ENCODE results near the gene ATP8A2.
"Not testable (repeated sequence)": the region's sequence is repeated elsewhere in the genome, so short reads cannot be mapped to it uniquely, and the experiment has no call there.

ATP8A2 gene

DNA sequence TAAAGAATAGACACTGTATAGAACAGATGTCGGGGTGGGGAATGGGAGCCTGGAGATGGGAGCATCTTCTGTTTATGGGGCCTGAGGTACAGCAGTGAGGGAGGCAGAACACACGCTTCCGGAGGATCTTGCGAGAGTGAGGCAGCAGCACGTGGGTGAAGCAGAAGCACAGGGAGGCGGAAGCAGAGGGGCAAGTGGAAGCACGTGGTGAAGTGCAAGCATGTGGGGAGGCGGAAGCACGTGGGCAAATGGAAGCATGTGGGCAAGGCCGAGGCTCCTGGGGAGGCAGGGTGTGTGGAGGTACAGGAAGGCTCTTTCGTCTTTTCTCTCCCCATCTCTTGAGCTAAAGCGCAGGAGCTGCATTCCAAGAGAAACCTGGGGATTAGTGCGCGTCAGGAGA, 198.4 kb downstream of the ATP8A2 start:
- DNase-seq, result no peak

DNA sequence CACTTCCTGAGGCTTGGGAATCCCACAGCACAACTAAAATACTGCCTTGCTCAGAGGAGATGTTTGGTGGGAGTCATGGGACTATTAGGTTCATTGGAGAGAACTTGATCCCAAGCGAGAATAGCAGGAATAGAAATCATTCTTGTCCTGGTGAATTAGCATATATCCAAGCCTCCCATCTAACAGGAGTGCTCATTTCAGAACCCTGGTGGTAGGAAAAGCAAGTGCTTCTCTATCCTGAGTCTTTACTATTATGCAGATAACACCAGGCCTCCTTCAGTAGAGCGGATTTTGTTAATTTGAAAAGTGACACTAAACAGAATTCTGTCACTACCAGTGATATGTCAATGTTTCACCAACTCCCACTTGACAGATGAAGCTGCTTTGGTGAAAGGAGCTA, 199.5 kb downstream of the ATP8A2 start:
- DNase-seq, result no peak

DNA sequence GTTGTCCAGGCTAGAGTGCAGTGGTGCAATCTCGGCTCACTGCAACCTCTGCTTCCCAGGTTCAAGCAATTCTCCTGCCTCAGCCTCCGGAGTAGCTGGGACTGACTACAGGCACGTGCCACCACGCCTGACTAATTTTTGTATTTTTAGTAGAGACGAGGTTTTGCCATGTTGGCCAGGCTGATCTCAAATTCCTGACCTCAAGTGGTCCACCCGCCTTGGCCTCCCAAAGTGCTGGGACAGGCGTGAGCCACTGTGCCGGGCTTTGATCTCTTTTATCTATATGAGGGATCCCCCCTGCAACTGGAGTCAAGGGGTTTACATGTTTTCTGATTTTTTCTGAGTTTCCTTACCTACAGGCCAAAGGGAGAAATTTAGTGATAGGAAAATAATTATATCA, 200.4 kb downstream of the ATP8A2 start:
- not testable (repeated sequence) for DNase-seq

DNA sequence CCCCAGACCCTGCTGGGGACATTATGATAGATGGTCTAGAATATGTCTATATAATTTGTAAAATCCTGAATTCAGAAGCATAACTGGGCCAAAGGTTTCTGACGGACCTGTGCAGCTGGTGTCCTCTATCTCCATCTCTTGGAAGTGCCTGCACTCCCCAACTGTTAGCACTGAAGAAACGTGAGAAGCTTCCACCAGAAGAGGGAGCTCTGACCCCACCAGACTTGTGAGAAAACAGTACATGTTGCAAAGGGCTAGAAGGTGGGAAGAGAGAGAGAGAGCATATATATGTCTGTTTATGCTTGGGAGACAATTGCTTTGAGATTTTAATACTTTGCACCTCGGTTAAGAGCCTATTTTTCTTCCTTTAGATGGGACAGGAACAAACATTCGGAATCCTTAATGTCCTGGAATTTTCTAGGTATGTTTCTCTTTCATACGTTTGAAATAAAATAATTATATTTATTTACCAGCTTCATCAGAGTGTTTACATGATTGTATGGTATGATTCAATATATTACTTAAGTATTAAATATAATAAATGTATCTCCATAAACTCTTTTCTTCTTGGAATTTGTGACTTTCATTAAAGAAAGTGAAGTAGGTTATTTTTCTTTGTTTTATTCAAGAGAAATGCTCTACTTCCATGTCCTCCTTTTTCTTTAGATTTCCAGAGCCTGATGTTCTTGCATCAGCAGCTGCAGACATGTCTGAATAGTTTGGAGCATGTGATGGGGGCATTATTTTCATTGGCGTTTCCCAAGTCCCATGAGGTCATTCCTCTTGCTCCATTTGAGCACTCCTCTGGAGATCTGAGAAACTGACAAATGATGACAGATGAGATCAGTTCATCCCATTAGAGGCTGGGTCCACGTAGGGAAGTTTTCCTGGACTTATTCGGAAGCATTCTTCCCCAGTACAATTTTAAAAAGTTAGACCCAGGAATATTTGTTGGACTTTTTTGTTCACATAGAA, 202.9 kb downstream of the ATP8A2 start:
- peak; percentile 79 for DNase-seq

DNA sequence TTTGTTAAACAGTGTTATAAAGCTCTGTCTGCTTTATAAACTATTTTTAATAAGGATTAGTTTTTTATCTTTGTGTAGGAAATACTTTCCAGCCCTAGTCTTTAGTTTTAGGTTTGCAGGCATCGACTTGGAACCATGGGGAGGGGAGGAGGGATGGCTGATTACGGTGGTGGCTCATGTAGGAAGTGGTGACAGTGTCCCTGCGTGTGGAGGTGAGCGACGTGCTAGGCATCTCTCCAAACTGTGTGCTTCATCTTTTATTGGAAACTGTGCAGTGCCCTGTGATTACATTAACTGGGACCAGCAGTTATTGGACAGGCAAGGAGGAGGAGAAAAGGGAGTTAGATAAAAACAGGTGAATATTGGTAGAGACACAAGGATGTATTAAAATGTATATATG, 203.8 kb downstream of the ATP8A2 start:
- no peak for DNase-seq

DNA sequence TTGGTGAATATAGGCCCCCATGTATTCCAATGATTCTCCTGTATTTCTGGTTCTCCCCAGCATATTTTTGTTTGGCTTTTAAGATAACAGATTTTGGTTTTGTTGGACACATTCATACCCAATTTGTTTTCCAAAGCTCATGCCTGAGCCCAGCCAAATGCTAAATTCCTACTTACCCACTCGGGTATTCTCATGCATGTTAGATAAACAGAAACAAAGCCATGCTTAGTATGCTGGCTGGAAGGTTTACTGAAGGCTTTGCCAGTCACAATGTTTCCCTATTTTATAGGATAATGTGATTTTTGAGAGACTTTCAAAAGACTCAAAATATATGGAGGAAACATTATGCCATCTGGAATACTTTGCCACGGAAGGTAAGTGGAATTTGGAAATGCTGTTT, 206.8 kb downstream of the ATP8A2 start:
- DNase-seq, result no peak

DNA sequence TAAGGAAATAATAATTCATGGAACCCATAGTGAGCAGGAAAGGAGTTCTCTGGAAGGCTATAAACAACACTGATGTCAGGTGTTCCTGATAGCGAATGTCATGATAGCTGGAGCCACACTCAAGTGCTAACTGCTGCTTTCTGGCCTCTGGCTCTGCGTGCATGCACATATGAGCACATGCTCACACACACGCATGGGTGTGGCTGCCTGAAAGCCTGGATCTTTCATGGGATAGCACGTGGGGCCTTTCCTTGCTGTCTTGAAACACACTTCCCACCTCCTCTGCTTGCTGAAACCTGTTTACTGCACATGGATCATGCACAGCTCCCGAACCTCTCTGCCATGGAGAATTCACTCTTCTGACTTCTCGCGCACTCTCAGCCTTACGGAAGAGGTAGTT, 207.4 kb downstream of the ATP8A2 start:
- DNase-seq, result no peak

DNA sequence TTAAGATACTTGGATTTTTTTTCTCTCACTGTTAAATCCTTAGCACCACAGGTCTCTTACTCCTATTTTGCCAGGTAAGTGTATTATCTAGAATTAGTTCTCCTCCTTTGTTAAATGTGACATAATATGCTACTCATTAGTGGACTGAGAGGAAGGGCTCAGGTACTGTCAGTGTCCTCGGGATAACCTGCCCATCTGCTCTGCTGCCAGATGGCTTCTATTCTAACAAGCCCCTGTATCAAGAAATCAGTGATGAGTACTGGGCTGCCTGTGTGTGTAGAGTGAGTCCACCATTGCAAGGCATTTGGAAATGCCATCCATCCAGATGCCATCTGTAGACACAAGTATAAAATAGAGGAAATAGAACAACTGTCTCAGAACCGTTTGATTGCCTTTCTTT, 209.6 kb downstream of the ATP8A2 start:
- DNase-seq, result no peak

DNA sequence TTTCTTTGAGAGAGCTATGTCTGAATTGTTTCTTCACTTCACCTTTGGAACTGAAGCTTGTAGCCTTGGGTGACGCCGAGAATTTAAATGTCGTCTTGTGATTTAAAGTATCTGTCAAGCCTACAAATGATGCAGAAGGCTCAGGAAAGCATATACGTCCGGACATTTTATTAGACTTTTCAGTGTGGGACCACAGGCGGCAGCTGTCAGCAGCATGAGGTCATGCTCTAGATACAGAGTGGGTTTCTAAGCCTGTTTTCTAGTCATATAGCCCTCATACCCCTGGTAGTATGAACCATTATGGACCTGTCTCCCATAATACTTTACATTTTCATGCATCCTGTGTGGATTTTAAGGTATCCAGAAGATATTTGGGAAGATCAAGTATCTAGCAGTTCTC, 212.3 kb downstream of the ATP8A2 start:
- DNase-seq, result no peak

DNA sequence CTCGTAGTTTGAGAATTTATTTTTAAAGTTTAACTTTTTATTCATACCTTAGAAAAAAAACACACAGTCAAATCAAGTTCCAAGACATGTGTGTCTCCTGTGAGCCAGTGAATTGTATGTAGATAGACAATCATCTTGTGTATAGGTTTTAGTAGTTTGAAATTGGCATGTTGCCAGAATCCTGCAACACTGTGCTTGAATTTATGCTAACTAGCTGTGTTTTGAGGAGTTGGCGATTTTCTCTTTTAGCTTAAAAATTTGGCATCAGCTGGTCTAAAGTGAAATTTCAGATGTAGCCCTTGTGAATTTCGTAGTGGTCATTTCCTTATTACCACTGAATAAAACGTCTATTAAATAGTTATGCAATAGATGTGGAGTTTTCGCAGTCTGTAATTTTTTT, 213.2 kb downstream of the ATP8A2 start:
- DNase-seq, result no peak

DNA sequence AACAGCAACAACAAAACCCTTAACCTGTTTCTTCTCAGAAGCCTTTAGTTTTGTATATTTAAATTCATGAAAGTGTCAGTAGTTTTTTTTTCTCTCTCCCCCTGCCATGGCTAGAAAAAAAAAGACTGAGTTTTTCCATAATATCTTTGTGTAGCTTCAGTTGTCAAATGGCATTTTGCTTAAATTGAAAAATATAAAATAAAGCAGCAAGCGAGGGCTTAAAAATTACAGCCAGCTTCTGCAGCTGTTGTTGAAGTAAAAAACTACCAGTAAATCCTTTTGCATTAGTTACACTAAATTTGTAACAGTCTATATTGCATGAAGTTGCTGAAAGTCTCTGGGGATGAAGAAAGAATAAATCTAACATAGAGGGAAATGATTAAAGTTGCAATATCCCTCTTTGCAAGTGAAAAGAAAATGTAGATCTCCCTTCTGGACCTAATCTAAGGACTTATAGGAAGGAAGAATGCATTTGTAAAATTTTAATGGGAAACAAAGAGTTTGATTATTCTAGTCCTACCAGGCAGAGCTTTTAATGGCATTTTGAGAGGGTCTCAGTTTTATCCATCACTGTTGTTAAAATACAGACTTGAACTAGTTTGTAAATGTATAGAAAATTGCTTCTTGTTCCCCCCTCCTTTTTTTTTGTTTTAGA, 215.7 kb downstream of the ATP8A2 start:
- no peak for DNase-seq

DNA sequence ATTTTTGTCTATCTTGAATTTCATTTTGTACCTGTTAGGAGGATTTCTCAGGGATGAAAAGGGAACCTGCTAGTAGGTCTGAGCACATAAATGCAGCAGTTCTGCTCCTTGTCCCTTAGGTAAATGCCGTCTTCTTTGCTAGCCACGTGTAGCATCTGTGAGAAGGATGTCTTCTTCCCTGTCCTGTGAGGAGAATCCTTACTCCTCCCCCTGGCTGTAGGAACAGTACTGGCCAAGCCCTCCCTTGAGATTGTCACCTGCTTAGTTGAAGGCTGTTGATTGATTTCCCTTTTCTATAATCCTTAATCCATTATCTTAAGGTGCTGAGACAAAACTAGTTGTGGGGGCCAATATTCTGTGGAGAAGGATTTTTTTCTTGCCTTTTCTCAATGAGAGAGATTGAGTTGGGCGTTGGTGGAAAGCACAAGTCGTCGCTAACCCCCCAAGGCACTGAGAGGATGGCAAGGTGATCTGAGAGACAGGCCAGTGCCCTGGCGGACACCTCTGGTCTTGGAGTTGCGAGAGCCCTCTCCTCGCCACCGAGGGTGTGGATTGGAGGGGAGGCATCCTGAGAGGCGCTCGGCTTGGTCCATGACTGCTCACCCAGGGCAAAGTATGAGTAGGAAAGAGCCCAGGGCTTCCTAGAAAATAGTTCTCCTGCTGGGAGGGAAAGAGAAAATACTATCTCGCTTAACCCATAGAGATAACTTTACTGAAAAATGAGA, 216.7 kb downstream of the ATP8A2 start:
- DNase-seq, result no peak

DNA sequence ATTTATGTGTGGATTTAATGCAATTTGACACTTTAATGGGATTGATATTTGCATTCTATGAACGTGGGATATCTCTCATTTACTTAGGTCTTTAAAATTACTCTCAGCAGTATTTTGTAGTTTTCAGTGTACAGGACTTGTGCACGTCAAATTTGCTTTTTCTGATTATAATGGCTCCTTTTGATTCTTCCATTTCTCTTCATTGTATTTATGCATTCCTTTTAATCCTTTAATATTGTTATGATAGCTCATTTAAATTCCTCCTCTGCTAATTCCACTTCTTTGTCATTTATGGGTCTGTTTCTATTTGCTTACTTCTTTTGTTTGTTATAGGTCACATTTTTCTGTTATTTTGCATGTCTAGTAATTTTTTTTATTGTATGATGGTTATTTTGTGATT, 226.6 kb downstream of the ATP8A2 start:
- DNase-seq, result no peak

DNA sequence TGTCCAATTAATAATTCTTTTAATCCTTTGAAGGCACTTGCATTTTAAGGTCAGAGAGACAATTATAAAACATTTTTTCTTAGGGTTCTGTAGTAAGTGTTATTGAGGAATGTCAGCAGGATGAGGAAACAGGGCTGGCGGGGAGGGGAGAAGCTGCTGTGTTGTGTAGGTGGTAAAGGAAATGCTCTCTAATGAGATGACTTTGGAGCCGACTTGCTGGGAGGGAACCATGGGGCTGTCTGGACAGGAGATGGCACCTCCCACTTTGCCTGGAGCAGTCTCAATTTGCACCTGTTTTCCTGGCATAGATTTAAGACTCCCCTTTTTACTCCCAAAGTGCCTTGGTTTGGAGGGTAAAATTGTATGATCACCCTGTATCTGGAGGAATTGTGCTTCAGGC, 230.4 kb downstream of the ATP8A2 start:
- no peak for DNase-seq

DNA sequence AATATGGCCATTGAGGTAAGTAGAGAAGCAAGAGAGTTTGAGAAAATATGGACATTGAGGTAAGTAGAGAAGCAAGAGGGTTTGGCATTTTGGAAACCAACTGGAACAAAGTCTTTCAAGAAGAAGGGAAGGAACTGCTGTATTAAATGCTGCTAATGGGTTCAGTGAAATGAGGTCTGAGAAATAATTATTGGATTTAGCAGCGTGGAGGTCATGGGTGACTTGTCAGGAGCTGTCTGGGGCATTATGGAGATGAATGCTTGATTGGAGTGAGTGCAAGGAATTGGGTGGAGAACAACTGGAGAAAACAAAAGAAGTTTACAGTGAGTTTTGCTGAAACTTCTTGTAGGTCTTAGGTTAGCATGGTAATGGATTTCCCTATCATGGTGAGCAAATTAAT, 232.3 kb downstream of the ATP8A2 start:
- DNase-seq, result no peak

DNA sequence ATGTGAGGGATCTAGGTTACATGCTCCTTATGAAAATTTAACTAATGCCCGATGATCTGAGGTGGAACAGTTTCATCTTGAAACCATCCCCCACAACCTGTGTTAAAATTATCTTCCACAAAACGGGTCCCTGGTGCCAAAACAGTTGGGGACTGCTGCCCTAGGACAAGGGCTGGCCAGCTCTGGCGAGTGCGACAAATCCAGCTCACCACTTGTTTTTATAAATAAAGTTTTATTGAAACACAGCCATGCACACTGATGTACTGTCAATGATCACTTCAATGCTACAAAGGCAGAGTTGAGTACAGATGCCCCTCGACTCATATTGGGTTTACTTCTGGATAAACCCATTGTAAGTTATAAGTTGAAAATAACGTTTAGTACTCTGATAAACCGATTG, 235.3 kb downstream of the ATP8A2 start:
- DNase-seq, result no peak

DNA sequence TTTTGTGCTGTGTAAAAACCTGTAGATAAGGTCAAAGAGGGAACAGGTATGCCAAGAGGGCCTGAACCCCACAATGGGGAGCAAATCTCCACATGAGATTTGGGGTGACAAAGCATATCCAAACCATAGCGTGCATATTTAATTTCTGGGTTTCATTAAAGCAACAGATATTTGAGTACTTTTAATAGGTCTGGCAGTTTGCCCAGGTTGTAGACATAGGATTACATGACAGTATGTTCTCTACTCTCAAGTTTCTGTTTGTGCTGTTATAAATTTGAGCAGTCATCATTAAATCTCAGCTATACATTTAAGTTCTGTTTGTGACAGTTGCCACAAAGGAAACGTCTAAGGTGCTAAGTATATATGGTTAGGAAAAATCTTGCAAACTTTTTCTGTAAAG, 236.4 kb downstream of the ATP8A2 start:
- DNase-seq, result no peak

DNA sequence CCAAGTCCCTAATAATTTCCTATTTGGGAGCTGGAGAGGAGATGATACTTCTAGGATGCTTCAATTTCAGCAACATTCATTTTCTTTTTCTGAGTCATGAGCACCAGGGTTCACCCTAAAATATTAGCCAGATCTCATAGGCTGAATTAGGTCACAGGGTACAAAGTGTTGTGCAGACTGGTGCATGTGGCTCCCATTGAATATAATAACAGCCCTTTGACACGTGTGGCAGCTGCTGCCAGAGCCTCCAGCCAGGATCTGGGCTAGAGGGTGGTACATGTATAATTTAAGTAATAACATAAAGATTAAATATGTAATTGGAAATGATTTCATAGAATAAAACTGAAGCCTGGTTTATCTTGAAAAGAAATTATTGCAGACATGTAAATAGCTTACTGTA, 244.9 kb downstream of the ATP8A2 start:
- no peak for DNase-seq

DNA sequence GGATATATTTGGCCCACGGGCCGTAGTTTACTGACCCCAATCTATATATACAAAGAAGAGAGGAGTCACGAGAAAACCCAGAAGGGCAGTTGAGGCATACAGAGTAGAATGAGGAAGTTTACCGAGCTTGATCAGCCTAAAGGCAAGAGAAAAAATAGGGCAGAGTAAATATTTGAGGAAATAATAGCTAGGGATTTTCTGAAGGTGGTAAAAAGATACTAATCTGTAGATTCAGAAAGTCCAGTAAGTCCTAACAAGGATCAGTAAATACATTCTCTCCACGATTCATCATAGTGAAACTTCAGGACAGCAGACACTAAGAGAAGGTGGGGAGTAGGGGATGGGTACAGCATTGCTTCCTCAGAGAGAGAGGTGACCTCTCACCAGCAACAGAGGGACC, 248.1 kb downstream of the ATP8A2 start:
- DNase-seq, result no peak

DNA sequence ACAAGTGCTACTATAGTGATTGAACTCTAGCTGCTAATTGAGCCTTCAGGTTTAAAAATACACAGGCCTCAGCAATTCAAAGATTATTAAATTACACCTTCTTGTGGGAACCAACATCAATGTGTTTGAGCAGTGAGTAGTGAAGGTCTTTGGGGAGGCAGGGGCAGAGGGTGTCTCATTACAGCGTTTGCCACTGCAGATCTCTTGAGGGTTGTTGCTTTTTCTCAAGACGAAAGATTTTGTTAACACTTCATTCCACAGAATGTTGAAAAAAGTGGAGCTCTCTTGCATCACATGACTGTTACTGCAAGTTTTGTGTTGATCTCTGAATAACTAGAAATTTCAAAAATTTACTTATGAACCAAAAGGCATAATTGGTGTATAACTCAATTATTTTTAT, 253.6 kb downstream of the ATP8A2 start:
- no peak for DNase-seq

DNA sequence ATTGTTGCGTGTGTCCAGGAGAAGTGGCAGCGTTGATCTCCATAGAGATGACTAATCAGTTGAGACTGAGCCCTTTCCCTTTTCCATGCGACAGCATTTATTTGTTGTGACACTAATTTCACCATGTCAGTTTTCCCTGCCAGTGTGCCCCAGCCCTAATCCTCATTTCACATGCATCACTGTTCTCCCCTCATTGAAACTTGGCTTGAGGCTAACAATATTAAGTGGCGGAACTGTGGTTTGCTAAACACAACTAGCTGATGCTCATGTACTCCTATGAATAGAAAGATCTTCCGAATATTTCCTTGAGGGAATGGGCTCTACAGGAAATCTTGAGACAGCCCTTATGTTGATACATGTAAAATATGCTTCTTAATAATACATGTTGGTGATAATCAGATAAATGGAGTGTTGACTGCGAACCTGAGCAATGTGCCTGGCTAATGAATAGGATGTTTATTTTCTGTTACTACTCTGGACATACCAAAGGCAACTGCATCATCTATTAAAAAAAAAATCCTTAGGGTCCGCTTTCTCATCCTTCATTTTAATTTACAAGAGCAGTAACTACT, 258.6 kb downstream of the ATP8A2 start:
- DNase-seq, result no peak

DNA sequence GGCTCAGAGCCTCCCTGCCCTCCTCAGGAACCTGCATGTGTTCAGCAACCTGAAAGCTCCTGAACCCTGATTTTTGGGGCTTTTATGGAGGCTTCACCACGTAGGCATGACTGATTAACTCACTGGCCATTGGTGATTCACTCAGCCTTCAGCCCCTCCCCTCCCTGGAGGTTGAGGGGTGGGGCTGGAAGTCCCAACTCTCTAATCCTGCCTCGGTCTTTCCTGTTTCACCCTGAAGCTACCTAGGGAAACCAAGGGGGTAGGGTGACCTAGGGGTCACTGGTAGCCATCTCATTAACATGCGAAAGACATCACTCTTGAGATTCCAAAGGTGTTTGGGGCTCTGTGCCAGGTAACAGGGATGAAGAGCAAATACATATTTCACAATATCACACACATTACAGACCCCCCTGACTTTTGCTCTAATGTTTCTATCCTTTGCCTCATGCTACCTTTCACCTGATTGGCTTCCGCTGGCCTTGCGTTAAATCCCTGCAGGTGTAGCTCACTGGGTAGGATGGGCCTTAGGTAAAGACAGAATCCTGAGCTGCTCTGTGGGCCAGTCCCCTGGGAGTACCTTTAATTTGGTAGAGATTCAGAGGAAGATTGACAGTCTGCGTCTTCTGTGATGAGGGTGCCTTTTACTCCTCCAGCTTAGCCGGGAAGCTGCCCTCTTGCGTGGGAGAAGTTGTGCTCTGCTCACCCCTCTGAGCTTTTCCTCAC, 260.6 kb downstream of the ATP8A2 start:
- DNase-seq, result no peak

DNA sequence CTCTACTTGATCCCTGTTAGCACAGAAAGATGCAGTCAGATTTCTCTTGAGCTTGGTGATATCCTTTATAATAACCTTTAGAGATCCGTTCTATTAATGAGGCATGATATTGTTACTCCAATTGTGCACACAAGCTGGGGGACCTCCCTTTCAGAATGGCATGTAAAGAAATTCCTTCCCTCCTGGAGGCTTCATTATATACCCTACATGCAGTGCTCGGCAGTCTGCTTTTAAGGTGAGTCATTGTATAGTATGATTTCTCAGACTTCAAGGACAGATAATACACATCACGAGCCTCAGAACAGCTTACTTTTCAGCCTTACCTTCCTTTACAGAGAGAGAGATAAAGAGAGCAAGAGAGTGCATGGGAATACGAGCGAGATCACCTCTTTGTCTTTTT, 261.3 kb downstream of the ATP8A2 start:
- DNase-seq, result no peak

Measured in stimulated activated CD4-positive, alpha-beta T cell treated with anti-CD3 and anti-CD28 coated beads, Interleukin-4, amount 100 ng/mL, for 24 hours (primary cell).